Measurements from ENCODE around the gene PROM2.

The PROM2 gene

DNA sequence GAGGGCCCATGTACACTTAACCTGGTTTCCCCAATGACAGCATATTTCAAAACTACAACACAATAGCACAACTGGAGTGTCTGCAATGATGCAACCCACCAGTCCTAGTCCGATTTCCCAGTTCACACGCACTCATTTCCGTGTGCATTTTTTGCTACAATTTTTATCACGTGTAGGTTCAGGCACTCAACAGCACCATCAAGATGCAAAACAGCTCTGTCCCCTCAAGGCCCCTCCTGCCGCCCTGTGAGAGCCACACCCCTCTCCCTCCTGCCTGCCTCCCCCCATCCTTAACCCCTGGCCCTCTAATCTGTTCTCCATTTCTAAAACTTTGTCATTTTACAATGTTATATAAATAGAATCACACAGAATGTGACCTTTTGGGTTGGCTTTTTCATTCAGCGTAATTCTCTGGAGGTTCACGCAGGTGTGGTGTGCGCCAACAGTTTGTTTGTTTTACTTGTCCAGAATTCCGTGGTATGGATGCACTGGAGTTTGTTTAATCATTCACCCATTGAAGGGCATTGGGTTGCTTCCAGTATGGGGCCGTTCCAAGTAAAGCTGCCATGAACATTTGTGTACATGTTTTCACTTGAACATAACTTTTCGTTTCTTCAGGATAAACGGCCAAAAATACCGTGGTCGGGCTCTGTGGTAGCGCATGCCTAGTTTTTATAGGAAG, 31.3 kb downstream of the PROM2 start:
- DNase-seq (ENCODE audit: low read depth in 4 of 4, low spot score in 1 of 4): no peak

GRCh38 chr2:95306336-95306895, 32.2 kb downstream of the PROM2 start:
- no peak for DNase-seq (ENCODE audit: low read depth in 4 of 4, low spot score in 1 of 4)

- no peak for DNase-seq (ENCODE audit: low read depth in 4 of 4, low spot score in 1 of 4)
These were observed 32.8 kb downstream of the PROM2 start for GRCh38 chr2:95307036-95307435.

- DNase-seq (ENCODE audit: low read depth in 4 of 4, low spot score in 1 of 4): no peak
These were observed 33.6 kb downstream of the PROM2 start for GRCh38 chr2:95307878-95308277.

GRCh38 chr2:95308426-95308990, 34.3 kb downstream of the PROM2 start:
- DNase-seq (ENCODE audit: low read depth in 4 of 4, low spot score in 1 of 4): no peak

GRCh38 chr2:95309599-95309998, 35.4 kb downstream of the PROM2 start:
- no peak for DNase-seq (ENCODE audit: low read depth in 4 of 4, low spot score in 1 of 4)

DNA sequence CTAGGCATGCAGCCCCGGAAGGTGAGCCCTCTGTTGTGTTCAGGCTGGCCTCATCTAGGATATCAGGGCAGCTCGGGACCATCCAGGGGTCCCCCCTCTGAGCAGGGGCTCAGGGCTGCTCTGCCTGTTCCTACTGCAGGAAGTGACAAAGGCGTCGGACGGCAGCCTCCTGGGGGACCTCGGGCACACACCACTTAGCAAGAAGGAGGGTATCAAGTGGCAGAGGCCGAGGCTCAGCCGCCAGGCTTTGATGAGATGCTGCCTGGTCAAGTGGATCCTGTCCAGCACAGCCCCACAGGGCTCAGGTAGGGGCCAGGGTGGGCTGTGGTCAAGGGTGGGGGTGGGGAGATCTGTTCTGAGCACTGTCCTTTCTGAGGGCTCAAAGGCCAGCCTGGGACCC, 36.0 kb downstream of the PROM2 start:
- no peak for DNase-seq (ENCODE audit: low read depth in 4 of 4, low spot score in 1 of 4)

DNA sequence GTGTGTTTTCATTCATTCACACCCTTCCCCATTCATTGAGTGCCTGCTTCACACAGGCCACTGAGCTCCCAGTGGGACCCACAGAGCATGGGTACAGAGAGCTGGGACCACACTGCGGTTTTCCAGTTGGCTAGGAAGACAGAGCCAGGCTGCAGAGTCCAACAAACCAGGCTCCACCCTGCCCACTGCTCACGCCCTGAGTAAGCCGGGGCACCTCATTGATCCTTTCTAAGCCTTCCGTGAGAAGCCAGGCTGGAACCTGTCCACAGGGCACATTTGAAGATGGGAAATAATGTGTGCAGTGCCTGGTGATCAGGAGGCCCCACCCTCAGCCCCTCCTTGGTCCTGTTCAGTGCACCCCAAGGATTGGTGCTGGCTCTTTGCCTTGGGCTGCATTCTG, 36.4 kb downstream of the PROM2 start:
- no peak for DNase-seq (ENCODE audit: low read depth in 4 of 4, low spot score in 1 of 4)

GRCh38 chr2:95311815-95312542, 37.7 kb downstream of the PROM2 start:
- DNase-seq (ENCODE audit: low read depth in 4 of 4, low spot score in 1 of 4): no peak

- no peak for DNase-seq (ENCODE audit: low read depth in 4 of 4, low spot score in 1 of 4)
These were observed 38.4 kb downstream of the PROM2 start for GRCh38 chr2:95312543-95313201.

DNA sequence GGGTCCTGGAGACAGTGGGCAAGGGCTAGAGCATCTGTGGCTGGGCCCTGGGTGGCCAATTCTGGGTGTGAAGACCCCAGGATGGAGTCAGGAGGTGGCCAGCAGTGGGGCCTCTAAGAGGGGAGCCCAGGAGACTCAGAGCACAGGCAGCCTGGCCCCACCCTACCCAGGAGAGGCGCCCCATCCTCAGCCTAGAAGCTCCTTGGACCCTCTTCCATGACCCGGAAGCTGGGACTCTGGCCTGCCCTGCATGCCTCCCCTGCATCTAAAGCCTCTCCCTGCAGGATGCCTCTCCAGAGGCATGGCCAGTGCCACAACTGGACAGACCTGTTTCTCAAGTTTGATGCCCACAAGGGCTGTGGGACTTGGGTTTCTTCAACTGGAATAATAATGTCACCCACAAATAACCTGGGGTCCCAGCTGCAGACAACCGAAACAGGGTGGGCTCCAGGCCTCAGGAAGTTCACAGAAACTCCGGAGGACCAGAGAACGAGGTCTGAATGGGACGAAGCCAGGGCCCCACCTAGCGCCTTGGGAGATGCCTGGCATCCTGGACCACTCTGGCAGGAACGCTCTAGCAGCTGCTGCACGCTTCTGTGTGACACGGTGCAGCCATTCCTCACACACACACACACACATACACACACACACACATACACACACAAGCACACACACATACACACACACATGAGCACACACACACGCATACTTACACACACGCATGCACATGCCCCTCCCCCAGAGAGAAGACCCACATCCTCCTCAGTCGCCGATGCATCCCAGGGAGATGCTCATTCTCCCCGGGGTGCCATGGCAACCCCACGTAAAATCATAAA, 39.3 kb downstream of the PROM2 start:
- no peak for DNase-seq (ENCODE audit: low read depth in 4 of 4, low spot score in 1 of 4)

- DNase-seq (ENCODE audit: low read depth in 4 of 4, low spot score in 1 of 4): no peak
These were observed 40.3 kb downstream of the PROM2 start for GRCh38 chr2:95314598-95314963.

DNA sequence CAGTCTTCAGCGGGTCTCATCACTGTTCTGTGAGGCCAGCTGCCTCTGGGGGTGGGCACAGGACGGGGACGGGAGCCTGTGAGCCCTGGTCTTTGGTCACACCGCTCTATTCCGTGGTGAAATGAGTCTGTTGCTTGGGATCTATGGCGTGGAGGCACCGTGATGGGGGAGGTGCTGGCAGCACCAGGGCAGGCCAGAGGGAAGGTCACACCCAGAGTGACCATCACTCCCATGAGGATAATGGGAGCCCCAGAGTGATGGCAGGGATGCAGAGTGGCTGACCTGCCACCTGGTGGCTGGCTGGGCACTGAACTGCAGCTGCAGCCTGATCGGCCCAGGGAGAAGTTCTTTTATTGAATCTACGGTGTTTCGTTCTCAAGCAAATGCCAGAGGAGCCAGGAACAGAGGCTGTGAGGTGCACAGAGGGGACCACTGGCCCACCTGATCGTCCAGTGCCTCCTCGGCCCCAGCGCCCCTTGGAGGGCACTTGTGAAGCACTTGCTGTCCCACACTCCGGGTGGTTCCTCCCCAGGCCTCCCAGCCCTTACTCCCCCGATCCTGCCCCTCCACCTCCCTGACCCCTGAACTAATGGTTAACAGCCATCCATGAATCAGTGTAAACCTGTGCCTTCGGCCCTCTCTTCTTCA, 40.8 kb downstream of the PROM2 start:
- DNase-seq (ENCODE audit: low read depth in 4 of 4, low spot score in 1 of 4): no peak

DNA sequence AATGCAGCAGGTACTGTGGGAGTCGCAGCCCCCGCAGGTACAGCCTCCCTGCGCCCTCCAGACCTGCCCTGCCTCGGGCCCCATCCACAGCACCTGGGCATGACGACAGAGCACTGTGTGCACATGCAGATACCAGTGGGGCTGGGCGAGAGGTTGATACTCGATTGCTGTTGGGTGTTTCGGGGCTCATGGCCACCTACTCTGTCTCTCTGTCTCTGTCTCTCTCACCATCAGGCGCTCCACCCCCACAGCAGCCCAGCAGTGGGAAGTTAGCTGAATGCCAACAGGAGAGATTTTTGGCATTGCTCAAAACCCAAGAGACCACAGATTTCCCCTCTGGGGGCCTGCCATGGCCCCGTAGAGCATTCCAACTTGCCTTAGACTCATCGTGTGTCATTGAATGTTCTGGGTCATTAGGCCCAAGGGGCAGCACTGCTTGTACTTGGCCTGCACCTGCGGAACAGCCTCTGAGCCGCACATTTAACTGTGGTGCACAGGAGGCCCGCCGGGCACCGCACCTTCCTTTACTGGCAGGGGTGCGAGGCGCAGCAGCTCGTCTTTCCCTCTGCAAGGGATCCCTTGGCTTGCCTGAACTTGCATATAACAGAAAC, 41.7 kb downstream of the PROM2 start:
- DNase-seq (ENCODE audit: low read depth in 4 of 4, low spot score in 1 of 4): no peak

- DNase-seq (ENCODE audit: low read depth in 4 of 4, low spot score in 1 of 4): no peak
These were observed 42.3 kb downstream of the PROM2 start for GRCh38 chr2:95316466-95317122.

DNA sequence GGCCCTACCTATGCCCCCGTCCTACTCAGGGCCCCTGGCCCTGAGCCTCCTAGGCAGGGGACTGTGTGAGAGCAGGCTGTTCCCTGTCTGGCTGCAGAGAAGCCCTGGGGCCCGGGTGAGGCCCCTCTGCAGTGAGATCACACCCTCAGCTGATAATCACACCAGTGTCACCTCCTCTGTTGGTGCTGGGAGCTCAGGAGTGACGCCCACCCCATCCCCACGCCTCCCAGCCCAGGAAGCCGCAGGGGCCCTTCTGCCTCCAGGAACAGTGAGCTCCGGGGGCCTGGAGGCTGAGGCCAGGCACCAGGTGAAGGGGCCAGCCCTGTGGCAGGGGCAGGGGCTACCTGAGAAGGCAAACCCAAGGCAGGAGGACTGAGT, 42.9 kb downstream of the PROM2 start:
- DNase-seq (ENCODE audit: low read depth in 4 of 4, low spot score in 1 of 4): no peak

DNA sequence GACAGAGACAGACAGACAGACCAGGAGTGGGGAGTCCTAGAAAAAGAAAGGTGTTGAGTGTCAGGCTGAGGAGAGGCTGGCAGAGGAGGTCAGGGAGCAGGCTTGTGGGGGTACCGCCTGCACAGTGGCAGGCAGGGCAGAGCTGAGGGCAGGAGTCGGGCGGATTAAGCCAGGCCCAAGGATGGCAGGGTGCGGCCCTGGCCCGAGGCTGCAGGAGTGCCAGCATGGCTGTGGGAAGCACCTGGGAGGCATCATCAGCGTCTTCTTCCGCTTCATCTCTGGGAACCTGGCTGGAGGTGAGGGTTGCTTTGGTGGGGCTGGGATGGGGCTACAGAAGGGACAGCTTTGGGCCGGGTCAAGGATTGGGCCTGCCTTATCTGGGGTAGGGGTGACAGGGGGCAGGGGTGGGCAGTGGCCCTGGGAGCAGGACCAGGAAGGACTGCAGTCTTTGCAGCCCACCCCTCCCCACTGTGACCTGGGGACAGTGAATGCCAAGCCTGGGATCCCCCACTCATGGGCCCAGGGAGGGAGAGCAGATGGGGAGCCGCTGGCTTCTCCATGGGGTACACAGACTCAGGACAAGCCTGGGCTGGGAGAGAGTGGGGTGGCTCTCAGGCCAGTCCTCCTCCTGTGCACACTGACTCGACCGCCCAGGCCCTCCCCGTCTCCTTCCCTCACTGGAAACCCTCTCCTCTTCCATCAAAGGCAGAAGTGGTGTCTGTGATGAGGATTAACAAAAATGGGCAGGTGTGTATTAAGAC, 43.6 kb downstream of the PROM2 start:
- DNase-seq (ENCODE audit: low read depth in 4 of 4, low spot score in 1 of 4): no peak

GRCh38 chr2:95318431-95319220, 44.4 kb downstream of the PROM2 start:
- no peak for DNase-seq (ENCODE audit: low read depth in 4 of 4, low spot score in 1 of 4)
